ENCODE measurements around the gene VCAN.

- TF ChIP-seq CTCF (IDR thresholded peaks at IDR 0.05; ENCODE audit: low read depth, low read length, missing input control) (no peak), GABPA (IDR thresholded peaks at IDR 0.05 in 1 of 2, conservative IDR thresholded peaks at IDR 0.05 in 1 of 2) (no peak)
These were observed 96.6 kb downstream of the VCAN start for GRCh38 chr5:83568186-83568585.

Measured in liver (tissue), 3 donors.